Measurements from ENCODE around the gene RAB8A. TPM values are rescaled to one million over a fixed set of nuclear protein-coding genes. Genes with fewer than 3 reads are reported as not detected.

RAB8A gene
- total RNA-seq, 6 donors from 2014 or later: 29.3 to 117 (median 60.6) TPM

DNA sequence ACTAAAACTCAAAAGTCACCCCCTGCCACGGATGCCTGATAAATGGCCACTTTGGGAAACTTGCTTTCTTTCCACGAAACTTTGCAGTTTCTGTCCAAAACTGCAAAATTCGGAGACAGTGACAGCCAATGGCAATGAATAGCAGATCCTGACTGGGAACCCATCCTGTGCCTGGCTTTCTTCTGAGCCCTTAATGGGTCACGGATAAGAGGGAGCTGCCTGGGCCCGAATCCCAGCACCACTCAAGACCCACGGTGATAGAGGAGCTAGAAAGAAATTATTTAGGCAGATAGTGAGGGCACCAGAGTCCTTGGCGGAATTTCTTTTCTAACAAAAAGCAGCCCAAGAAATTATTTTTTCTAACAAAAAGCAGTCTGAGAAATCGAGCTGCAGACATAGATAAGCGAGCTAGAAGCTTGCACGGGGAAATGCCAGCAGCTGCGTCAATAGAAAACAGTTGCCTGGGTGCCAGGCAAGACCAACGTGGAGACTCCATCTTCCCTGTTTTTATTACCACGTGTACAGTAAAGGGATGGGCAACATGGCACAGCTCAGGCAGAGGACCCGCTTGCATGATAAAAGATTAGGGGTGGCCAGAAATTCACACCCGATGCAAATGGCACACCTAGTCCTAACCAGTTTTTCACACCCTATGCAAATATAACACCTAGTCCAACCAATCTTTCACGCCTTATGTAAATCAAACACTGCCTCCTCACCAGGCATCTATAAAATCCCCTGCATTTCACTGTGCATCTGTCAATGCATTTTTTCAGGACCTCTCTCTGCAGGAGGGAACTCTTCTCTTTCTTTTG, 24.7 kb downstream of the RAB8A start:
- Histone ChIP-seq H3K27ac (no peak overlapping the region), H3K4me3 (no peak overlapping the region), H3K4me1 (peaks cover 0 to 8% (median 0%) of the 10 kb centered on the region in 4 donors), H3K9me3 (no peaks in the 10 kb centered on the region), H3K36me3 (peaks cover 12 to 33% (median 26%) of the 10 kb centered on the region in 4 donors), H3K27me3 (no peaks in the 10 kb centered on the region)
- WGBS, 2 donors: 60 to 65% methylated on average over 16 of the region's 16 CpGs
- ATAC-seq (ENCODE audit: low FRiP score in 2 of 2) (no peak), DNase-seq (no peak)
- TF ChIP-seq POLR2A (IDR thresholded peaks at IDR 0.05) (no peak), EP300 (IDR thresholded peaks at IDR 0.05) (no peak)

GRCh38 chr19:16139752-16140151, 28.1 kb downstream of the RAB8A start:
- Histone ChIP-seq H3K36me3 (no peaks in the 10 kb centered on the region), H3K27me3 (no peaks in the 10 kb centered on the region), H3K9me3 (no peaks in the 10 kb centered on the region), H3K27ac (no peak overlapping the region), H3K4me3 (no peak overlapping the region), H3K4me1 (peaks cover 3 to 20% (median 9%) of the 10 kb centered on the region in 4 donors)
- no peak for DNase-seq
- WGBS, 2 donors: 48 to 63% methylated on average over 9 to 13 of the region's 13 CpGs
- TF ChIP-seq EP300 (IDR thresholded peaks at IDR 0.05) (no peak), POLR2A (IDR thresholded peaks at IDR 0.05) (no peak), POLR2AphosphoS5 (IDR thresholded peaks at IDR 0.05) (no peak), CTCF (IDR thresholded peaks at IDR 0.05) (no peak)
- no peak for ATAC-seq (ENCODE audit: low FRiP score in 2 of 2)

DNA sequence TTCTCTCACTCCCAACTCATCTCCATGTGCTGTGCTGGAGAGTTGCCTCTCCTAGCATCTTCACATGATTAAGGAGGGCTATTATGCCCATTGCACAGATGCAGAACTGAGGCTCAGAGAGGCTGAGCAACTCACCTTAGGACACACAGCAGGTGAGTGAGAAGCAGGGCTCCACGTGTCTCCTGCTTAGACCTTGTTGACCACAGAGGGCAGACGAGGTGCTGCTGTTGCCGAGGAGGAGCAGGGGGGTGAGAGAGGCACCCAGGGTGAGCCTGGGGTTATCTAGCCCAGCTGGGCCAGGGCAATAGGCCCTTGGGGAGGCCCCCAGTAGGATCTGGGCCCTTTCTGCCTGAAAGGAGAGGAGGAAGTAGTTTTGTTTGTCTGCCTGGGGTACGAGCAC, 29.4 kb downstream of the RAB8A start:
- H3K4me1 ChIP-seq: peaks cover 3 to 20% (median 9%) of the 10 kb centered on the region in 4 donors
- no peaks in the 10 kb centered on the region for H3K9me3 ChIP-seq
- no peaks in the 10 kb centered on the region for H3K36me3 ChIP-seq
- H3K27ac ChIP-seq: no peak overlapping the region
- WGBS, 2 donors: 44 to 52% methylated on average over 4 of the region's 4 CpGs
- no peak for TF ChIP-seq POLR2A (IDR thresholded peaks at IDR 0.05)
- no peak for TF ChIP-seq CTCF (IDR thresholded peaks at IDR 0.05)
- TF ChIP-seq EP300 (IDR thresholded peaks at IDR 0.05): no peak
- no peak for TF ChIP-seq POLR2AphosphoS5 (IDR thresholded peaks at IDR 0.05)
- no peaks in the 10 kb centered on the region for H3K27me3 ChIP-seq
- no peak for ATAC-seq (ENCODE audit: low FRiP score in 2 of 2)
- H3K4me3 ChIP-seq: no peak overlapping the region
- no peak for DNase-seq

DNA sequence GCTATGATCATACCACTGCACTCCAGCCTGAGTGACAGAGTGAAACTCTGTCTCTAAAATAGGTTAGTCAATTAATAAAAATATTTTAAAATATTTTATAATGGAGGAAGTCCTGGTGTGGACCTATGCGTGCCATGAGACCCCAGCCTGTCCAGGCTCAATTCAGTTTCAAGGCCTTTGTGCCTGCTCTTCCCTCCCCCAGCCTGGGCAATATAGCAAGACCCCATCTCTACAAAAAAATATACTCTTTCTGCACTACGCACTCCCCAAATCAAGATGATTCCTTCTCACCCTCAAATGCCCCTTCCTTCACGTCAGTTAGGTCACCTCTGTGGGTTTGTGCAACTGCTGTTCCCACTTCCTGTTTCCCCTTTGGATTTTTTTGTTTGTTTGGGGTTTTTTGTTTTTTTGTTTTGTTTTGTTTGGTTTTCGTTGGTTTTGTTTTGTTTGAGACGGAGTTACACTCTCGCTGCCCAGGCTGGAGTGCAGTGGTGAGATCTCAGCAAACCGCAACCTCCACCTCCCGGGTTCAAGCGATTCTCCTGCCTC, 30.4 kb downstream of the RAB8A start:
- Histone ChIP-seq H3K4me3 (no peak overlapping the region), H3K36me3 (no peaks in the 10 kb centered on the region), H3K4me1 (peaks cover 3 to 20% (median 9%) of the 10 kb centered on the region in 4 donors), H3K9me3 (no peaks in the 10 kb centered on the region), H3K27me3 (no peaks in the 10 kb centered on the region), H3K27ac (peak overlapping the region in 2 of 4 donors; percentile 74 to 87)
- ATAC-seq (ENCODE audit: low FRiP score in 2 of 2) (no peak), DNase-seq (no peak)
- 60 to 67% methylated on average over 9 of the region's 9 CpGs for WGBS, 2 donors
- TF ChIP-seq EP300 (IDR thresholded peaks at IDR 0.05) (no peak), POLR2A (IDR thresholded peaks at IDR 0.05) (no peak), CTCF (IDR thresholded peaks at IDR 0.05) (no peak)

DNA sequence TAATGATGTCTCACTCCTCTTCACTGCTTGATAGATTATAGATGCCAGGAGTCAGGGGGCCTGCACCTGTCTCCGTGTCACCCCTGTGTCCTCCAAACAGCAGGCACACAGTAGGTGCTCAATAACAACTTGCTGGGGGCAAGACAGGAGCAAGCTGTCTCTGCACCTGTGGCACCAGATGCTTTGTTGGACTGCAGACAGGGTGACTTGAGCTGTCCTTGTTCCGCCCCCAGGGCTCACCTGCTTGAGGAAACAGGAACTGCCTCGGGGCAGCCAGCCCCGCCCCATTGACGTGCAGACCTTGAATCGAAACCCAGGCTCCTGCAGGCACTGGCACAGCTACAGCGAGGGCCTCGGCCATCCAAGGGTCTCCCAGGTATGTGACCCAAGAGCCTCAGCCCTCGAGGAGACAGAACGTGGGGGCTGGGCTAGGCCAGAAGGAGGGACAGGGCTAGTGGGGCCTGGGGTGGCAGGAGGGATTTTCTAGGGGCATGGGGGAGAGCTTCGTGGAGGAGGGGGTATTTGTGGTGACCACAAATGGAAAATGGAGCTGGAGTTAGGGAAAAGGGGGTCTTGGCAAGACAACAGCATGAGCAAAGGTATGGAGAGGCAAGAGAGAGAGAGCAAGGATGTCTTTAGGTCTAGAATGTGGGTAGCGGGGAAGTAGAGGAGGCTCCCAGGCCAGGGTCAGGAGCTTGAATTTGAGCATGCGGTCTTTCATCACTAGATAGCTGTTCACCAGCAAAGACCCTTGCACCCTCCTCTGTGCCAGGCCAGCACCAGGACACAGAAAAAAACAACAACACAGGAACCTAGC, 31.9 kb downstream of the RAB8A start, which contains the start of gene HSH2D:
TSS of gene HSH2D (plus strand) at position 287 of the 817 bp plus-strand sequence. CDS start 5,066 bp downstream, outside the sequence.
- TF ChIP-seq POLR2AphosphoS5 (IDR thresholded peaks at IDR 0.05): peak in 1 of 2 donors; percentile 20
- TF ChIP-seq EP300 (IDR thresholded peaks at IDR 0.05): no peak
- peak in 2 of 4 donors; percentile 3 to 54 for TF ChIP-seq POLR2A (IDR thresholded peaks at IDR 0.05)
- no peak for TF ChIP-seq CTCF (IDR thresholded peaks at IDR 0.05)
- 24 to 26% methylated on average over 12 of the region's 13 CpGs for WGBS, 2 donors
- H3K36me3 ChIP-seq: no peaks in the 10 kb centered on the region
- peak; percentile 81 to 88 for ATAC-seq (ENCODE audit: low FRiP score in 2 of 2)
- H3K27ac ChIP-seq: peak within 1 kb of the TSS; percentile 68 to 87 (median 74)
- peak; percentile 90 to 95 for DNase-seq
- no peaks in the 10 kb centered on the region for H3K9me3 ChIP-seq
- H3K4me3 ChIP-seq: peak within 1 kb of the TSS; percentile 14 to 49 (median 36)
- no peaks in the 10 kb centered on the region for H3K27me3 ChIP-seq
- H3K4me1 ChIP-seq: peaks cover 3 to 20% (median 9%) of the 10 kb centered on the region in 4 donors

All from upper lobe of left lung (tissue), 6 donors.